ENCODE measurements around the gene WNK1.
A peak's percentile ranks its signal among the peaks of the same experiment; 100 is the strongest.
"Not testable (repeated sequence)": the region's sequence is repeated elsewhere in the genome, so short reads cannot be mapped to it uniquely, and the experiment has no call there.

Gene WNK1

GRCh38 chr12:848882-849527 lies 96.6 kb downstream of the WNK1 start:
- Mint-ChIP-seq H3K4me3 (peak overlapping the region in 1 of 2 donors; percentile 14), H3K36me3 (ENCODE audit: insufficient read depth) (peaks cover 5% of the 10 kb centered on the region), H3K27ac (peak overlapping the region; percentile 69 to 82), H3K27me3 (no peaks in the 10 kb centered on the region), H3K4me1 (ENCODE audit: low read depth in 2 of 2) (peaks cover 20 to 55% of the 10 kb centered on the region in 2 donors), H3K9me3 (no peaks in the 10 kb centered on the region)
- DNase-seq (no peak), ATAC-seq (replicated peaks) (no peak)

DNA sequence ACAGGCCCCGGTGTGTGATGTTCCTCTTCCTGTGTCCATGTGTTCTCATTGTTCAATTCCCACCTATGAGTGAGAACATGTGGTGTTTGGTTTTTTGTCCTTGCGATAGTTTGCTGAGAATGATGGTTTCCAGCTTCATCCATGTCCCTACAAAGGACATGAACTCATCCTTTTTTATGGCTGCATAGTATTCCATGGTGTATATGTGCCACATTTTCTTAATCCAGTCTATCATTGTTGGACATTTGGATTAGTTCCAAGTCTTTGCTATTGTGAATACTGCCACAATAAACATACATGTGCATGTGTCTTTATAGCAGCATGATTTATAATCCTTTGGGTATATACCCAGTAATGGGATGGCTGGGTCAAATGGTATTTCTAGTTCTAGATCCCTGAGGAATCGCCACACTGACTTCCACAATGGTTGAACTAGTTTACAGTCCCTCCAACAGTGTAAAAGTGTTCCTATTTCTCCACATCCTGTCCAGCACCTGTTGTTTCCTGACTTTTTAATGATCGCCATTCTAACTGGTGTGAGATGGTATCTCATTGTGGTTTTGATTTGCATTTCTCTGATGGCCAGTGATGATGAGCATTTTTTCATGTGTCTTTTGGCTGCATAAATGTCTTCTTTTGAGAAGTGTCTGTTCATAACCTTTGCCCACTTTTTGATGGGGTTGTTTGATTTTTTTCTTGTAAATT lies 97.5 kb downstream of the WNK1 start:
- not testable (repeated sequence) for H3K4me3 Mint-ChIP-seq; ATAC-seq (replicated peaks); H3K9me3 Mint-ChIP-seq; H3K27me3 Mint-ChIP-seq; DNase-seq; H3K36me3 Mint-ChIP-seq (ENCODE audit: insufficient read depth)
- peak overlapping the region in 1 of 2 donors; percentile 82 for H3K27ac Mint-ChIP-seq
- peaks cover 20 to 57% of the 10 kb centered on the region in 2 donors for H3K4me1 Mint-ChIP-seq (ENCODE audit: low read depth in 2 of 2)

GRCh38 chr12:851343-851742 lies 99.0 kb downstream of the WNK1 start:
- H3K4me3 Mint-ChIP-seq = peak overlapping the region in 1 of 2 donors; percentile 48
- H3K4me1 Mint-ChIP-seq (ENCODE audit: low read depth in 2 of 2) = peaks cover 18 to 54% of the 10 kb centered on the region in 2 donors
- no peaks in the 10 kb centered on the region for H3K9me3 Mint-ChIP-seq
- no peak for ATAC-seq (replicated peaks)
- DNase-seq = no peak
- no peaks in the 10 kb centered on the region for H3K27me3 Mint-ChIP-seq
- H3K27ac Mint-ChIP-seq = peak overlapping the region; percentile 13 to 50
- H3K36me3 Mint-ChIP-seq (ENCODE audit: insufficient read depth) = peaks cover 5% of the 10 kb centered on the region

- Mint-ChIP-seq H3K27ac (peak overlapping the region; percentile 13 to 50), H3K9me3 (no peaks in the 10 kb centered on the region), H3K4me1 (ENCODE audit: low read depth in 2 of 2) (peaks cover 17 to 52% of the 10 kb centered on the region in 2 donors), H3K4me3 (no peak overlapping the region), H3K27me3 (no peaks in the 10 kb centered on the region), H3K36me3 (ENCODE audit: insufficient read depth) (peaks cover 10% of the 10 kb centered on the region)
- DNase-seq (no peak), ATAC-seq (replicated peaks) (no peak)
These were observed 99.5 kb downstream of the WNK1 start for GRCh38 chr12:851913-852312.

DNA sequence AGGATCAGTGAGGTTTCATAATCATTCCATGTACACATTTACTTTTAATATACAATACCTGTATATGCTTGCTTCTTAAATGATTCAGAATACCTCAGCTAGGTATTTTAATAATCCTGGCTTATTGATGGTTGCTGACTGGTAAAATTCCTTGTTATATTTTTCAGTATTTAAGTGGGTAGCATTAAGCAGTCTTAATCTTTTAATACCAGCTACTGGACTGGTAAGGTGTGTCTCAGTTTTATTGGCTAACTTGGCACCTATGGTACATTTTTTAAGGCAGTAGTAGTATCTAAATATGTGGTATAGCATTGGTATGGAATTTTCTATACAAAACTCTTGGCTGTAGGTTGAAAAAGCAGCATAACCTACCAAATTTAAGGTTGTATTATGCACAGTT lies 100.5 kb downstream of the WNK1 start:
- no peaks in the 10 kb centered on the region for H3K9me3 Mint-ChIP-seq
- peak overlapping the region in 1 of 2 donors; percentile 44 for H3K27ac Mint-ChIP-seq
- H3K4me3 Mint-ChIP-seq = no peak overlapping the region
- H3K27me3 Mint-ChIP-seq = no peaks in the 10 kb centered on the region
- ATAC-seq (replicated peaks) (no peak), DNase-seq (no peak)
- H3K36me3 Mint-ChIP-seq (ENCODE audit: insufficient read depth) = peaks cover 20% of the 10 kb centered on the region
- peaks cover 17 to 51% of the 10 kb centered on the region in 2 donors for H3K4me1 Mint-ChIP-seq (ENCODE audit: low read depth in 2 of 2)

GRCh38 chr12:857611-858010 lies 105.2 kb downstream of the WNK1 start:
- Mint-ChIP-seq H3K27ac (peak overlapping the region in 1 of 2 donors; percentile 82), H3K4me1 (ENCODE audit: low read depth in 2 of 2) (peaks cover 0 to 35% of the 10 kb centered on the region in 2 donors), H3K36me3 (ENCODE audit: insufficient read depth) (peaks cover 41% of the 10 kb centered on the region), H3K9me3 (no peaks in the 10 kb centered on the region), H3K27me3 (no peaks in the 10 kb centered on the region), H3K4me3 (no peak overlapping the region)
- DNase-seq = no peak
- no peak for ATAC-seq (replicated peaks)

DNA sequence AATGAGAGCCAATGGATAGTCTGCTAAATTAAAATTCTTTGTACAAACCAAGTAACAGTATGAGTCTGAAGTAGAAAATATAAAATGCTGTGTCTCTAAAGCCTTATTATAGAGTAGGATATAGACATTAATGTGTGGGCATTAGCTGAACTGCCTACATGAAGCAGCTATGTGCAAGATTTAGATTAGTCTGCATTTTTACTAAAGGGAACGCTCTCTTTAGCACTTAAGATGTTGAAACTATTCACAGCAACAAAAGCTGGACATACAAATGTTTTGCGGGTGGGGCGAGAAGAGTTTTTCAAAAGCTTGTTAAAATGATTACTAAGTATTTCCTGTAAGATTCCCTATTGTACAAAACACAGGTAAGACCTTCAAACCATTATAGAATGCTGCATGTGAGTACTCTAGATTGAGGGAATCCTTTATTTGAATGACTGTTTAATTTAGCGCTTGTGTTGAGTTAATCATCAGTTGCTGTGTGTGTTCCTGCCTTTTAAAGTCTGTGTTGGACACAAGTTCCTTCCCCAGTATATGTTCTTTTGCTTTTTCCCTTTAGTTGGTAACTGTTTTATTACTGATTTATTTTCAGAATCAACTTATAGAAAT lies 110.0 kb downstream of the WNK1 start:
- ATAC-seq (replicated peaks) (no peak), DNase-seq (no peak)
- Mint-ChIP-seq H3K9me3 (no peaks in the 10 kb centered on the region), H3K36me3 (ENCODE audit: insufficient read depth) (peaks cover 73% of the 10 kb centered on the region), H3K27ac (peak overlapping the region; percentile 46 to 52), H3K27me3 (no peaks in the 10 kb centered on the region), H3K4me1 (ENCODE audit: low read depth in 2 of 2) (peaks cover 0 to 28% of the 10 kb centered on the region in 2 donors), H3K4me3 (no peak overlapping the region)

DNA sequence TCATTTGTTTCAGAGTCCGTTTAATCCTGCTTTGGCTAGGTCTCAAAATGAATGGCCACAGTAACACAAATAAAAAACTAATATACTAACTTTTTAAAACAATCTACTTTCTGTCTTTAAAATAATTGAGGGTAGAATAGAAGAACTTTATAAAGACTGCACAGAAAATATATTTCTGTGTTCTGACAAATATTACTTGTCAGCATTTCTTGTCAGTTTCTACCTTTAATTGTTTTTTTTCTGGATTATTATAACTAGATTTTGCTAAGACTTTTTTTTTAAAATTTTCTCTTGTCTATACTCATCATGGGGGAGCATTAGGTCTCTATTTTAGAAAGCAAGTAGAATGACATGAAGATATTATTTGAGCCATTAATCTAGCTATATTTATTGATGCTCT lies 110.9 kb downstream of the WNK1 start:
- H3K27ac Mint-ChIP-seq = peak overlapping the region; percentile 46 to 52
- H3K36me3 Mint-ChIP-seq (ENCODE audit: insufficient read depth) = peaks cover 70% of the 10 kb centered on the region

GRCh38 chr12:865614-866013 lies 113.2 kb downstream of the WNK1 start:
- peak overlapping the region; percentile 23 to 75 for H3K27ac Mint-ChIP-seq
- ATAC-seq (replicated peaks) = no peak

More for the DNA sequence above, 110.9 kb downstream of the WNK1 start:
- Mint-ChIP-seq H3K4me1 (ENCODE audit: low read depth in 2 of 2) (peaks cover 0 to 25% of the 10 kb centered on the region in 2 donors), H3K27me3 (no peaks in the 10 kb centered on the region), H3K4me3 (no peak overlapping the region), H3K9me3 (no peaks in the 10 kb centered on the region)
- ATAC-seq (replicated peaks) (no peak), DNase-seq (no peak)

DNA sequence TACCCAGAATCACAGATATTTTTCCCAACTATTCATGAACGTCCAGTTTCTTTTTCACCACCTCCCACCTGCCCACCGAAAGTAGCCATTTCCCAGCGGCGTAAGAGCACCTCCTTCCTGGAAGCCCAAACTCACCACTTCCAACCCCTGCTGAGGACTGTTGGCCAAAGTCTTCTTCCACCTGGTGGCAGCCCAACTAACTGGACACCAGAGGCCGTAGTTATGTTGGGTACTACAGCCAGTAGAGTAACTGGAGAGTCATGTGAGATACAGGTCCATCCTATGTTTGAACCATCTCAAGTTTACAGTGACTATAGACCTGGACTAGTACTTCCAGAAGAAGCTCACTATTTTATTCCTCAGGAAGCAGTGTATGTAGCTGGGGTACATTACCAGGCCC lies 115.5 kb downstream of the WNK1 start:
- H3K27ac Mint-ChIP-seq = no peak overlapping the region
- H3K36me3 Mint-ChIP-seq (ENCODE audit: insufficient read depth) = peaks cover 70% of the 10 kb centered on the region
- no peaks in the 10 kb centered on the region for H3K27me3 Mint-ChIP-seq
- DNase-seq (no peak), ATAC-seq (replicated peaks) (no peak)
- H3K4me3 Mint-ChIP-seq = no peak overlapping the region
- H3K4me1 Mint-ChIP-seq (ENCODE audit: low read depth in 2 of 2) = peaks cover 9 to 25% of the 10 kb centered on the region in 2 donors
- H3K9me3 Mint-ChIP-seq = no peaks in the 10 kb centered on the region

More at GRCh38 chr12:865614-866013, 113.2 kb downstream of the WNK1 start:
- Mint-ChIP-seq H3K4me1 (ENCODE audit: low read depth in 2 of 2) (peaks cover 6 to 33% of the 10 kb centered on the region in 2 donors), H3K4me3 (no peak overlapping the region), H3K27me3 (no peaks in the 10 kb centered on the region), H3K9me3 (no peaks in the 10 kb centered on the region), H3K36me3 (ENCODE audit: insufficient read depth) (peaks cover 58% of the 10 kb centered on the region)
- DNase-seq = no peak

- H3K9me3 Mint-ChIP-seq = no peaks in the 10 kb centered on the region
- H3K36me3 Mint-ChIP-seq (ENCODE audit: insufficient read depth) = peaks cover 66% of the 10 kb centered on the region
- ATAC-seq (replicated peaks) = no peak
- peaks cover 9 to 27% of the 10 kb centered on the region in 2 donors for H3K4me1 Mint-ChIP-seq (ENCODE audit: low read depth in 2 of 2)
- no peak overlapping the region for H3K4me3 Mint-ChIP-seq
- H3K27ac Mint-ChIP-seq = peak overlapping the region in 1 of 2 donors; percentile 20
- no peaks in the 10 kb centered on the region for H3K27me3 Mint-ChIP-seq
- DNase-seq = no peak
These were observed 116.3 kb downstream of the WNK1 start for GRCh38 chr12:868722-869121.

- ATAC-seq (replicated peaks) (peak; percentile 94), DNase-seq (no peak)
- Mint-ChIP-seq H3K27ac (peak overlapping the region; percentile 2 to 71), H3K9me3 (no peaks in the 10 kb centered on the region), H3K4me3 (no peak overlapping the region), H3K36me3 (ENCODE audit: insufficient read depth) (peaks cover 51% of the 10 kb centered on the region), H3K4me1 (ENCODE audit: low read depth in 2 of 2) (peaks cover 9 to 28% of the 10 kb centered on the region in 2 donors), H3K27me3 (no peaks in the 10 kb centered on the region)
These were observed 118.0 kb downstream of the WNK1 start for GRCh38 chr12:870378-870777.

DNA sequence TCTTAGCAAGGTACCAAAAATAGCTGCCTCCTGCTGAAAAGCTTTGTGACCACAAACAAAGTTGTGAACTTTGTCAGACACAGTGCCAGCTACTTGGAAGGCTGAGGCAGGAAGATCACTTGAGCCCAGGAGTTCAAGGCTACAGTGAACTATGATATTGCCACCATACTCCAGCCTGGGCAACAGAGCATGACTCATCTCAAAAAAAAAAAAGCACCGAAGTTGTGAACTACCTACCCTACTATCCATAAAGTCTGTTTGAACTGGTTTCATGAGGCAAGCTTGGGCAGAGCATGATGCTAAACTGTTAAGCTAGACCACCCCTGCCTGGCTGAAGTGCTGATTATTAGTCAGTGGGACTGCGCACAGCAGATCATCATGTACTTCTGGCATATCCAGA lies 121.6 kb downstream of the WNK1 start:
- Mint-ChIP-seq H3K4me1 (ENCODE audit: low read depth in 2 of 2) (peaks cover 9 to 19% of the 10 kb centered on the region in 2 donors), H3K27ac (peak overlapping the region in 1 of 2 donors; percentile 86), H3K27me3 (no peaks in the 10 kb centered on the region), H3K36me3 (ENCODE audit: insufficient read depth) (peaks cover 49% of the 10 kb centered on the region), H3K4me3 (no peak overlapping the region), H3K9me3 (no peaks in the 10 kb centered on the region)
- peak; percentile 35 for ATAC-seq (replicated peaks)
- no peak for DNase-seq
